Transverse colon (tissue), 3 donors: Measurements from ENCODE around the gene FAT3.

Source experiments
- POLR2A ChIP-seq: fragments of 450-650 bp; IDR thresholded peaks from one replicate; pipeline ENCODE4 v1.6.1; 2016; ENCODE audit warnings: antibody characterized with exemption, mild to moderate bottlenecking, moderate library complexity
- TF ChIP-seq, protein P1 (sequence below), 5 experiments: fragments of 200-600 bp in 3 of 5; fragments of 450-650 bp in 2 of 5; sonication (generic) in 3 of 5; IDR thresholded peaks; 1 replicate in 2 of 5; 2 replicates in 3 of 5; pipeline ENCODE4 v1.5.1; 2016 to 2017; ENCODE audit warnings: antibody characterized with exemption in 5 of 5, inconsistent platforms in 3 of 5, mild to moderate bottlenecking in 2 of 5, moderate library complexity in 1 of 5

DNA sequence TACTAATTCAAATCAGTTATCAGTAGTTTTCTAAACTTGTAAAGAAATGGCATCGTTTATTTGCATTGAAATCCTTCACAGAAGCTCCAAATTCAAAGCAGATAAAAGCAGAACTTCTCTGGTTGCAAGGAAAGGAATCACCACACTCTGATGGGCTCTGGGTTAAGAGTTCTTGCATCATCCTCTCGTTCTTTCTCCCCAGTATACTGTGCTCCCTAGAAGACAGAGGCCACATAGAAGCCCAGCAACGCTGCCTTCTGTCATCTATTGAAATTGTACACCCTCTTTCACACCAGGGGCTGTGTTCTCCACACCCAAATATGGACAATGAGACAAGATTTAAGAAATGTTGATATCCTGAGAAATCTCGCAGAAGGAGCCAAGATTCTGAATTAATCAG is 29.3 kb downstream of the FAT3 start:
- TF ChIP-seq, protein P1, sequence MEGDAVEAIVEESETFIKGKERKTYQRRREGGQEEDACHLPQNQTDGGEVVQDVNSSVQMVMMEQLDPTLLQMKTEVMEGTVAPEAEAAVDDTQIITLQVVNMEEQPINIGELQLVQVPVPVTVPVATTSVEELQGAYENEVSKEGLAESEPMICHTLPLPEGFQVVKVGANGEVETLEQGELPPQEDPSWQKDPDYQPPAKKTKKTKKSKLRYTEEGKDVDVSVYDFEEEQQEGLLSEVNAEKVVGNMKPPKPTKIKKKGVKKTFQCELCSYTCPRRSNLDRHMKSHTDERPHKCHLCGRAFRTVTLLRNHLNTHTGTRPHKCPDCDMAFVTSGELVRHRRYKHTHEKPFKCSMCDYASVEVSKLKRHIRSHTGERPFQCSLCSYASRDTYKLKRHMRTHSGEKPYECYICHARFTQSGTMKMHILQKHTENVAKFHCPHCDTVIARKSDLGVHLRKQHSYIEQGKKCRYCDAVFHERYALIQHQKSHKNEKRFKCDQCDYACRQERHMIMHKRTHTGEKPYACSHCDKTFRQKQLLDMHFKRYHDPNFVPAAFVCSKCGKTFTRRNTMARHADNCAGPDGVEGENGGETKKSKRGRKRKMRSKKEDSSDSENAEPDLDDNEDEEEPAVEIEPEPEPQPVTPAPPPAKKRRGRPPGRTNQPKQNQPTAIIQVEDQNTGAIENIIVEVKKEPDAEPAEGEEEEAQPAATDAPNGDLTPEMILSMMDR (IDR thresholded peaks at IDR 0.05): no peak
- TF ChIP-seq POLR2A: no peak
